K562 (cell line): ENCODE results near the gene TBCC. TPM values are rescaled to one million over a fixed set of nuclear protein-coding genes. Genes with fewer than 3 reads are reported as not detected.

Experiments
- ATAC-seq: fragments of 200-7000 bp; cut with Tn5 transposase; 3 replicates; pipeline ENCODE4 v1.9.1; 2020; ENCODE audit warnings: moderate library complexity
- BruUV-seq: library from RNA; stranded (reverse); fragments of 400-500 nt; replicated peaks from 2 replicates; lab custom pipeline; 2021; lab: Mats Ljungman, UMichigan
- CTCF ChIA-PET: fragments of 300-600 bp; formaldehyde crosslinking; extraction: SDS; loops from one replicate; lab custom pipeline; 2021; ENCODE audit warnings: low intra/inter-chr PET ratio; lab: Yijun Ruan, JAX
- POLR2A ChIA-PET: fragments of 300-600, 350-650 bp; sonication (Branson Sonifier 250); formaldehyde crosslinking; extraction: SDS; loops from one replicate; lab custom pipeline; 2021; ENCODE audit warnings: antibody characterized with exemption, inconsistent platforms; lab: Yijun Ruan, JAX
- DNase-seq, 4 experiments: peaks; one replicate each; pipeline versions ENCODE4 v3.0.0 to v3.0.0-alpha.2; 2011 to 2018; ENCODE audit warnings: low spot score in 3 of 4, mixed read lengths in 3 of 4; ENCODE audit errors: extremely low read depth in 1 of 4
- FAIRE-seq: peaks from 2 replicates; lab custom pipeline; 2011; peaks lifted over from hg19 to GRCh38; lab: Jason Lieb, UNC
- H2AFZ ChIP-seq: 2 replicates; pipeline ENCODE4 v1.6.0; 2011; ENCODE audit warnings: low read depth, low read length, control low read depth, inconsistent platforms
- H3K27ac ChIP-seq: fragments of 200-600 bp; 3 replicates; pipeline ENCODE4 v1.8.0; 2011; ENCODE audit warnings: low read depth, mild to moderate bottlenecking, control low read depth, inconsistent platforms, low read length, moderate library complexity, mixed read lengths; ENCODE audit errors: extremely low read depth
- H3K27me3 ChIP-seq, 2 experiments: fragments of 300-600 bp in 1 of 2; 2 replicates in 1 of 2; 3 replicates in 1 of 2; pipeline versions ENCODE4 v1.6.0 to v1.8.0; 2011; ENCODE audit warnings: inconsistent platforms in 2 of 2, low read length in 2 of 2, mild to moderate bottlenecking in 1 of 2, mixed read lengths in 1 of 2, moderate library complexity in 1 of 2; ENCODE audit not compliant: control insufficient read depth in 2 of 2, insufficient read depth in 2 of 2
- H3K36me3 ChIP-seq: fragments of 300-600 bp; 3 replicates; pipeline ENCODE4 v1.8.0; 2011; ENCODE audit warnings: mild to moderate bottlenecking, low read length, inconsistent platforms; ENCODE audit not compliant: control insufficient read depth, insufficient read depth
- H3K4me1 ChIP-seq, 2 experiments: fragments of 200-600 bp in 1 of 2; replicated peaks in 1 of 2; 2 replicates in 1 of 2; 3 replicates in 1 of 2; pipeline versions ENCODE4 v1.5.1 to v1.8.0; 2011; ENCODE audit warnings: inconsistent platforms in 2 of 2, low read length in 2 of 2, mild to moderate bottlenecking in 1 of 2, mixed read lengths in 1 of 2, moderate library complexity in 1 of 2; ENCODE audit not compliant: control insufficient read depth in 2 of 2, insufficient read depth in 2 of 2
- H3K4me2 ChIP-seq: 2 replicates; pipeline ENCODE4 v1.6.1; 2011; ENCODE audit warnings: low read length, control low read depth, inconsistent platforms, mixed read lengths; ENCODE audit not compliant: insufficient read depth
- H3K4me3 ChIP-seq: fragments of 200-600 bp; sonication (generic), shearing (Covaris generic); 2 replicates; pipeline ENCODE4 v1.5.1; 2016; ENCODE audit warnings: control low read depth, inconsistent platforms
- H3K79me2 ChIP-seq: fragments of 200-600 bp; 3 replicates; pipeline ENCODE4 v1.8.0; 2011; ENCODE audit warnings: low read length, inconsistent platforms; ENCODE audit not compliant: control insufficient read depth, insufficient read depth
- H3K9ac ChIP-seq, 2 experiments: 2 replicates each; pipeline versions ENCODE4 v1.6.0 to v1.6.1; 2011; ENCODE audit warnings: low read depth in 2 of 2, low read length in 2 of 2, control low read depth in 1 of 2, inconsistent platforms in 1 of 2, mild to moderate bottlenecking in 1 of 2, mixed read lengths in 1 of 2; ENCODE audit not compliant: insufficient read depth in 1 of 2
- H3K9me1 ChIP-seq: one replicate; pipeline ENCODE4 v1.6.0; 2011; ENCODE audit warnings: inconsistent platforms, mild to moderate bottlenecking, low read length, moderate library complexity; ENCODE audit not compliant: control insufficient read depth, insufficient read depth
- H3K9me3 ChIP-seq: replicated peaks from 2 replicates; pipeline ENCODE4 v1.5.1; 2011; ENCODE audit warnings: low read depth, low read length, inconsistent platforms; ENCODE audit not compliant: control insufficient read depth, insufficient read depth
- H4K20me1 ChIP-seq: replicated peaks from 2 replicates; pipeline ENCODE4 v1.6.1; 2011; ENCODE audit warnings: low read length, inconsistent platforms, mixed read lengths; ENCODE audit not compliant: control insufficient read depth, insufficient read depth
- NFIX ChIP-seq: fragments of 250-450 bp; sonication (Bioruptor Pico); IDR thresholded peaks from 2 replicates; pipeline ENCODE4 v1.4.0; 2020; ENCODE audit warnings: low read depth, mild to moderate bottlenecking, moderate library complexity
- ZNF436 ChIP-seq: fragments of 250-450, 450-650 bp; sonication (Bioruptor Pico); formaldehyde crosslinking; IDR thresholded peaks from 2 replicates; pipeline ENCODE4 v1.7.0; 2020; ENCODE audit warnings: mild to moderate bottlenecking
- ZSCAN29 ChIP-seq: fragments of 450-650 bp; IDR thresholded peaks from 2 replicates; pipeline ENCODE4 v1.6.1; 2017
- WGBS: fragments of 100-300 bp; shearing (Covaris generic); methylation state at CpG from one replicate; pipeline ENCODE4 v1.1.6; 2016; ENCODE audit warnings: low coverage, mixed read lengths; ENCODE audit not compliant: insufficient coverage; ENCODE audit errors: missing lambda C conversion rate; 5-methylcytosine and 5-hydroxymethylcytosine counted together
- in situ Hi-C: fragments of 300-500 bp; cut with MboI; formaldehyde crosslinking; loops from 4 replicates; pipeline ENCODE4 v1.15.0; 2018; ENCODE audit warnings: inconsistent platforms, mixed read lengths
- intact Hi-C: fragments of 100-400 bp; cut with micrococcal nuclease; formaldehyde crosslinking; loops from 2 replicates; pipeline ENCODE4 v1.14.2; 2022
- polyA plus RNA-seq, 8 experiments: library from polyadenylated mRNA; depleted of rRNA in 4 of 8; stranded (reverse) in 5 of 8; unstranded in 3 of 8; fragments of >200 nt; fragmentation: Nextera tagmentation in 2 of 8; fragmentation: Illumina TruSeq in 1 of 8; extraction: Ambion mirVana in 2 of 8; extraction: Trizol in 1 of 8; gene quantifications; 2 replicates each; pipeline versions ENCODE4 v1.2.1 to v1.2.3, GENCODE V29; 2011 to 2014; ENCODE audit warnings: inconsistent platforms in 1 of 8, missing spikeins in 1 of 8
- total RNA-seq, 7 experiments: library from RNA; depleted of rRNA in 6 of 7; stranded (reverse); fragments of >200 nt in 6 of 7; fragmentation: Illumina TruSeq in 2 of 7; extraction: Trizol in 2 of 7; gene quantifications; 2 replicates each; pipeline versions ENCODE4 v1.2.1 to v1.2.3, GENCODE V29; 2011 to 2021; ENCODE audit warnings: low replicate concordance in 1 of 7
- TF ChIP-seq, protein P1 (sequence below): fragments of 450-650 bp; IDR thresholded peaks from 2 replicates; pipeline ENCODE4 v1.7.1; 2018; ENCODE audit warnings: mild to moderate bottlenecking, low read depth; ENCODE audit not compliant: partially characterized antibody

Gene TBCC
- total and polyA plus RNA-seq, 9 of the 15 experiments (the other 6 are each of a cell fraction or from before 2014, with no cell fraction given) = 2.8 to 34.1 (median 23.3) TPM

DNA sequence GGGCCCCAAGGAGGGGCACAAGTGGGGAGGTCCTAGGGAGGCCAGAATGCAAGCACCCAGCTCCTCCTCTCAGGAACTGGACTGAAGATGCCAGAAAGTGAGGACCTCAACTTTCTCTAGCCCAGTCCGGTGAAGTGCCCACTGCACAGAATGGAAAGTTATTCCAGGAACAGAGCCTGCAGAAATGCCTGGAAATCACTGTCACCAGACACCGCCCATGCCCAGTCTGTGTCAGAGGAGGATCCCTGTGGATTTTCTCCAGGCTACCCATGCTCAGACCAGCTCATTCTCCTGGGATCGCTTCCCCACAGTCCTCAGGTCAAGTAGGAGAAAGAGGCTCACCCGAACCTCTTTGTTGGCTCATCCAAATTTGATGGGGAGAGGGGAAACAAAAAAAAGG lies 30.0 kb downstream of the TBCC start:
- in situ Hi-C loops = no loop called here
- DNase-seq = no peak
- Histone ChIP-seq H3K9ac (no peak overlapping the region), H3K36me3 (no peaks in the 10 kb centered on the region), H3K9me3 (peaks cover 8% of the 10 kb centered on the region), H2AFZ (no peak overlapping the region), H4K20me1 (no peaks in the 10 kb centered on the region), H3K9me1 (no peaks in the 10 kb centered on the region), H3K27ac (no peak overlapping the region), H3K79me2 (no peaks in the 10 kb centered on the region), H3K4me1 (no peaks in the 10 kb centered on the region; a peak in 2 of 5 replicates), H3K27me3 (peaks cover 15 to 24% of the 10 kb centered on the region in 2 experiments; a peak in 4 of 5 replicates), H3K4me3 (no peak overlapping the region)
- CTCF ChIA-PET = no interaction called here
- POLR2A ChIA-PET = interaction anchor here (1.1 kb wide), 1 partner anchor 12 kb away, joined by 3 read pairs; no protein-coding TSS in a partner anchor
- ATAC-seq = no peak
- BruUV-seq = no TSS peak
- no peak for FAIRE-seq
- TF ChIP-seq NFIX (CRISPR knock-in tag) (no peak), ZSCAN29 (no peak), ZNF436 (CRISPR knock-in tag) (no peak)
- TF ChIP-seq, protein P1, sequence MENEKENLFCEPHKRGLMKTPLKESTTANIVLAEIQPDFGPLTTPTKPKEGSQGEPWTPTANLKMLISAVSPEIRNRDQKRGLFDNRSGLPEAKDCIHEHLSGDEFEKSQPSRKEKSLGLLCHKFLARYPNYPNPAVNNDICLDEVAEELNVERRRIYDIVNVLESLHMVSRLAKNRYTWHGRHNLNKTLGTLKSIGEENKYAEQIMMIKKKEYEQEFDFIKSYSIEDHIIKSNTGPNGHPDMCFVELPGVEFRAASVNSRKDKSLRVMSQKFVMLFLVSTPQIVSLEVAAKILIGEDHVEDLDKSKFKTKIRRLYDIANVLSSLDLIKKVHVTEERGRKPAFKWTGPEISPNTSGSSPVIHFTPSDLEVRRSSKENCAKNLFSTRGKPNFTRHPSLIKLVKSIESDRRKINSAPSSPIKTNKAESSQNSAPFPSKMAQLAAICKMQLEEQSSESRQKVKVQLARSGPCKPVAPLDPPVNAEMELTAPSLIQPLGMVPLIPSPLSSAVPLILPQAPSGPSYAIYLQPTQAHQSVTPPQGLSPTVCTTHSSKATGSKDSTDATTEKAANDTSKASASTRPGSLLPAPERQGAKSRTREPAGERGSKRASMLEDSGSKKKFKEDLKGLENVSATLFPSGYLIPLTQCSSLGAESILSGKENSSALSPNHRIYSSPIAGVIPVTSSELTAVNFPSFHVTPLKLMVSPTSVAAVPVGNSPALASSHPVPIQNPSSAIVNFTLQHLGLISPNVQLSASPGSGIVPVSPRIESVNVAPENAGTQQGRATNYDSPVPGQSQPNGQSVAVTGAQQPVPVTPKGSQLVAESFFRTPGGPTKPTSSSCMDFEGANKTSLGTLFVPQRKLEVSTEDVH = no peak
- TF ChIP-seq, all 486 proteins: peak for 0
- intact Hi-C loops = no loop called here
- WGBS = 5% methylated on average over 4 of the region's 4 CpGs
- no peak overlapping the region for H3K4me2 ChIP-seq
